ENCODE data around the gene TVP23A. TPM values are rescaled to one million over a fixed set of nuclear protein-coding genes. Genes with fewer than 3 reads are reported as not detected.

The TVP23A gene
- total RNA-seq, 1 experiment from 2014 or later = 3.1 TPM

GRCh38 chr16:10808850-10809249 lies 9.7 kb downstream of the TVP23A start:
- H3K4ac ChIP-seq (ENCODE audit: low read depth, low read length) = no peak overlapping the region
- Mint-ChIP-seq H3K9me3 (no peaks in the 10 kb centered on the region), H3K27ac (no peak overlapping the region; a peak in 1 of 7 replicates), H3K4me1 (no peaks in the 10 kb centered on the region), H3K4me3 (no peak overlapping the region), H3K27me3 (ENCODE audit: low read depth) (no peaks in the 10 kb centered on the region), H3K36me3 (ENCODE audit: insufficient read depth in 1 of 3, low read depth in 3 of 3) (peaks cover 0 to 13% (median 4%) of the 10 kb centered on the region in 3 experiments; a peak in 4 of 7 replicates)
- no peak overlapping the region for H2BK5ac ChIP-seq (ENCODE audit: insufficient read length, low read length)
- no peaks in the 10 kb centered on the region for H4K20me1 ChIP-seq (ENCODE audit: control insufficient read depth, insufficient read depth, insufficient read length)
- no peaks in the 10 kb centered on the region for H3K79me2 ChIP-seq (ENCODE audit: insufficient read depth, low read length)
- WGBS (ENCODE audit: extremely low coverage, insufficient read length, low lambda C conversion rate) = no CpG with 5 or more reads among the region's 3 CpGs
- H3K9ac ChIP-seq (ENCODE audit: extremely low read depth, insufficient read length, low read length) = no peak overlapping the region
- no peak overlapping the region for H3K56ac ChIP-seq (ENCODE audit: insufficient read length, low read depth, low read length)
- no peak overlapping the region for H3K18ac ChIP-seq (ENCODE audit: insufficient read length, low read depth, low read length)
- H3K4me2 ChIP-seq (ENCODE audit: insufficient read depth, insufficient read length, low read length) = no peak overlapping the region
- no peaks in the 10 kb centered on the region for H3K27me3 ChIP-seq (ENCODE audit: insufficient read depth, low read length)
- H2BK12ac ChIP-seq (ENCODE audit: insufficient read length, low read depth, low read length) = no peak overlapping the region
- no peak for TF ChIP-seq CTCF (conservative IDR thresholded peaks at IDR 0.05)
- DNase-seq = no peak
- H3K14ac ChIP-seq (ENCODE audit: insufficient read depth, low read length) = no peak overlapping the region
- H4K91ac ChIP-seq (ENCODE audit: insufficient read length, low read depth, low read length) = no peak overlapping the region
- H4K8ac ChIP-seq (replicated peaks; ENCODE audit: insufficient read length, low read depth, low read length) = no peak overlapping the region
- no peaks in the 10 kb centered on the region for H3K79me1 ChIP-seq (ENCODE audit: insufficient read depth, low read depth, low read length, poor library complexity, severe bottlenecking)
- H3K27ac ChIP-seq (ENCODE audit: insufficient read length, low read depth, low read length) = no peak overlapping the region
- H3K9me3 ChIP-seq (ENCODE audit: control insufficient read depth, low read depth, low read length) = no peaks in the 10 kb centered on the region
- H3K23ac ChIP-seq (ENCODE audit: insufficient read length, low read depth, low read length) = no peak overlapping the region
- no peak overlapping the region for H2AFZ ChIP-seq (ENCODE audit: low read length)
- no peak overlapping the region for H2BK20ac ChIP-seq (ENCODE audit: low read depth, low read length, poor library complexity, severe bottlenecking)
- H3K23me2 ChIP-seq (ENCODE audit: insufficient read length, low read depth, low read length, poor library complexity, severe bottlenecking) = no peaks in the 10 kb centered on the region
- no peaks in the 10 kb centered on the region for H3K4me1 ChIP-seq (ENCODE audit: insufficient read depth, low read length)
- no peak overlapping the region for H3T11ph ChIP-seq (ENCODE audit: low read length)
- no peak overlapping the region for H4K5ac ChIP-seq (ENCODE audit: insufficient read length, low read depth, low read length)
- no peak overlapping the region for H2BK15ac ChIP-seq (ENCODE audit: low read depth, low read length)
- no peak overlapping the region for H2AK5ac ChIP-seq (ENCODE audit: insufficient read length, low read length)
- H2BK120ac ChIP-seq (ENCODE audit: low read depth, low read length, poor library complexity, severe bottlenecking) = no peak overlapping the region
